Measurements from ENCODE around the gene TCFL5. TPM values are rescaled to one million over a fixed set of nuclear protein-coding genes. Genes with fewer than 3 reads are reported as not detected.

Gene TCFL5
- total RNA-seq, 1 donor from 2014 or later, result 9.1 TPM

DNA sequence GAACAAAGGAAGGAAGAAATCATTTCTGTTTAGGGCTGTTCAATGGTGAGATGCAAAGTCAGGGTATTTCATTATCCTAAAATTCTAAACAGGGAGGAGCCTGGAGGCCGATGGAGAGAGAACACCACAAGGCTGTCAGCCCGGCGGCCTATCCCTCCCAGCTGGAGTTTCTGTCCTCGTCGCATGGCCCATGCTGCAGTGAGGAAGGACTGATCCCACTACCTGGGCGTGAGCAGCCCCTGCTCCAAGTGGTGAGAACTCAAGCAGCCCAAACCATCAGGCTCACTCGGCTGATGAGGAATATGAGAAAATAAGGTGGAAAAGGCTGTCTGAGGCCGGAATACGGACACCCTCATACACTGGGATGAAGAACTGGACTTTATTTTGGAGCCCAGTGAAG lies 33.9 kb upstream of the TCFL5 start:
- DNase-seq, result no peak

DNA sequence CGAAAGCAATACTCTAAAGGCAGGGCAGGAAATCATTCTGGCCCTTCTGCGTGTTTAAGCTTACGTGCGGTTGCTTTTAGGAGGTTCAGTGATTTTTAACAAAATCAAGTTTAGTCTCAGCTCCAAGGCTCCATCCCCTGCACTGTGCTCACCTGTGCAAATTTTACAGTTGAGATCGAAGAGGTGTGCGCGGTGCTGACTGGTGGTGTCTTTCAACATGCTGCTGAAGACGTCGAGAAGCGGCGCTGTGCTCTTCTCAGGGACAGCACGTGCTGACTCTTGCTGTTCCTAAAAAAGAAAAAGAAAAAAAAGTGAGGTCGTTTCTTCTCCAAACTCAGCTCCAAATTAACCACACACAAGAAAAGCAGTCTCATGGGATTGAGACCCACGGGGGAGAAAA lies 32.6 kb upstream of the TCFL5 start:
- DNase-seq, result no peak

DNA sequence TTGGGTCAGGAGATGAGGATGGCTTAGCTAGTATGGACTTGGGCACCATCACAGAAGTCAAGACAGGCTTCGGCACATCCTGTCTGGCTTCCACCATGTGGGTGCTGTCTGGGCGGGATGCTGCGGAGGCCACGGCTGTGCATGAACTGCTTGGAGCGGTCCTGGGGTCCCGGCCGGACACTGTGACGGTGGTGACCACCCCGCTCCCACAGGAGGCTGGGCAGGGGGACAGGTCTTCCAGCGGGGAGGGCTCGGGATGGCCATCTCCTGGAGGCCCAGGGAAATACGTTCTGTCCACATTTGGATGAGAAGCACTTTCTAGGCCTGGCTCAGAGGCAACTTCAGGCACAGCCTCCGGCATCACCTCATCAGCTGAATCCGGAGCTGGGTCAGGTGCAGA lies 32.1 kb upstream of the TCFL5 start:
- no peak for DNase-seq

DNA sequence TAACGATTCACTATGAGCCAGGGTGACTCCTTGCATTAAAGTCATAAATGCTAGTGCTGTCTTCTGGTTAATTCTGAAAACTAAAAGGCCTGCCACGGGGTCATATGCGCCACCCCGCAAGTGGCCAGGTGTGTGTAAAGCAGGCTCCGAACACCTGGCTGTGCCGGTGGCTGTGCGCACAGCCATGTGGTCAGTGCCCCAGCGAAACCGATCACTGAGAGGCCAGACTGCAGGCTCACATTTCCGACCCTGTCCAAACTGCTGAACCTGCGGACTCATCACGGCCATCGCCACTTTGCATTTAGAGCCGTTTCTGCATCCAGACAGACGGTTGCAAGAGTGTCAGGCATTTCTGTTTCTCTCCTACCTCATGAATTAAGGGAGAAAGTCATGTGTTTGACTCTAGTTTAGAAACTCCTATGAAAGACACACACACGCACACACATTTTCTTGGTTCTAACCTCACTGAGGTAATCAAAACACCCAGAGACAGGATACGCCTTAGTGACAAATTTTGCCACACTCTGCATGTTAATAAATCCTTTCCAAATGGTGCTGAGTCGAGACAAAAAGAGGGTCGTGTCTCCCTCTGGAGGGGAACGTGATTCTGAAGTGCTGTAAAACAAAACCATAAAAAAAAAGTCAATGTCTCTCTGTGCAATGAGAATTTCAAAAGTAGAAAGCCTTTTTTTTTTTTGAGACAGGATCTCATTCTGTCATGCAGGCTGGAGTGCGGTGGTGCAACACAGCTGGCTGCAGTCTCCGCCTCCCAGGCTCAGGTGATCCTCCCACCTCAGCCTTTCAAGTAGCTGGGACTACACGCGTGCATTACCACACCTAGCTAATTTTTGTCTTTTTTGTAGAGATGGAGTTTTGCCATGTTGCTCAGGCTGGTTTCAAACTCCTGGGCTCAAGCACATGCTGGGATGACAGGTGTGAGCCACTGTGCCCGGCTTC lies 31.0 kb upstream of the TCFL5 start:
- DNase-seq, result no peak

DNA sequence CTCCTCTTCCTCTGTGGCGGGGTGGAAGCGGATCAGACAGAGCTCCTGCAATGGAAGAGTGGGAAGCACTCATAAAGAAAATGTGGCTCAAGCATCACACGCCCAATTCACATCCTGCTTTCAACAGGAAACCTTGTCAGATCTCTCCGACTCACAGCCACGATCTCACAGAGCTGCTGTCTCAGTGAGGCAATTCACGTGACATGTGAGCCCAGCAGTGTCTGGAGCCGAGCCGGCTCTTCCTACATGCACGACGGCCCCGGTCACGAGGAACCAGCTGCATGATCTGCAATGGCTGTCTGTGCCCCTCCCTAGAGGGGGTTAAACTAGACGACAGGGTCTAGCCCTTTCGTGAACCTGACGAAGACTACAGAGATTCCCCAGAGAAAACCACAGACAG lies 29.5 kb upstream of the TCFL5 start:
- no peak for DNase-seq

DNA sequence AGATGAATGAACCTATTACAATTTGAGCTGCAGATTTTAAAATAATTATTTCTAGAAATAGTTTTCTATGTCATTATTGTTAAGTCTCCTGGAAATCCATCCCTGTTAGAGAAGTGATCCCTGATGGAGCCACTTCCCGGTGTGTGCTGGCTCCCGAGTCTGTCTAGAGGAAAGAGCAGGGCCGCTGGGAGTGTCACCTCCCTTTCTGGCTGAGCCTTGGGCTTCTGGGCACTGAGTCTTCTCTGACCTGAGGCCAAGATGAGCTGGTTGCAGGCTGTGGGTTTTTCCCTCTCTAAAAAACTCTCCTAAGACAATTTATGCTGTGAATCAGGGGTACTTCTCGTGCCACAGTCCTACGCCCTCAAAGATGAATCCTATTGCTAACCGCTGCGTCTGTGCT lies 28.8 kb upstream of the TCFL5 start:
- no peak for DNase-seq

DNA sequence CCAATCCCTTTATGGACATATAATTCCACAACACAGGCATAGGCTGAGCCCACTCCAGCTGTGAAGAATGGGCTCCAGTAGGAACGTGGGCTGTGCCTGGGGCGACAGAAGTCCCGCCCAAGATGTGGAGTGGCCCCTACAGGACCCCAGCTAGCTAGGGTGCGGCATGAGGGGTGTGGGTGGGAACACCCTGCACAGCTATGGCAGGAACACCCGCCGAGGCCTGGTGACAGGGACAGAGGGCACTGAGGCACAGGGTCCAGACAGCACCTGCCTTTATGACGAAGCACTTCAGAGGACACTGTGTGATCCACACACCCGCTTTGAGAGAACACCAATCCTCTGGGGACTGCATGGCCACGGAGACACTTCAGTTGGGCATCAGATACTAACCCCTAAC lies 28.2 kb upstream of the TCFL5 start:
- DNase-seq, result no peak

DNA sequence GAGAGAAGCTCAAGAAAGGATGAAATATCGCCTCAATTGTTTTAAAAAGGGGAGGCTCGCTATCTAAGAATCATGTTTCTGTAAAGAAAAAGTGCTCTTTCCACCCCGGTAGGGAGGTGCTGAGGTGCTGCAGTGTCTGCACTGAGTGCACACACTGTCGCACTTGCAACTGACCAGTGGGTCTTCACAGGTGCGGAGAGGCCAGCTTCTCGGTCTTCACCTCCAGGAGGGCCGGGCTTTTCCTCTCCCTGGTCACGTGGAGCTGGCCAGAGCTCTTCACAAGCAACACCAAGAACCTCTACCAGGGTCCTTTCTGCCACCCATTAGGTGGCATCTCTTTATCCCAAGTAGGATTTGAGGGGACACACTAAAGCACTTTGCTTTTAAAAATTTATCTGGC lies 27.8 kb upstream of the TCFL5 start:
- no peak for DNase-seq

DNA sequence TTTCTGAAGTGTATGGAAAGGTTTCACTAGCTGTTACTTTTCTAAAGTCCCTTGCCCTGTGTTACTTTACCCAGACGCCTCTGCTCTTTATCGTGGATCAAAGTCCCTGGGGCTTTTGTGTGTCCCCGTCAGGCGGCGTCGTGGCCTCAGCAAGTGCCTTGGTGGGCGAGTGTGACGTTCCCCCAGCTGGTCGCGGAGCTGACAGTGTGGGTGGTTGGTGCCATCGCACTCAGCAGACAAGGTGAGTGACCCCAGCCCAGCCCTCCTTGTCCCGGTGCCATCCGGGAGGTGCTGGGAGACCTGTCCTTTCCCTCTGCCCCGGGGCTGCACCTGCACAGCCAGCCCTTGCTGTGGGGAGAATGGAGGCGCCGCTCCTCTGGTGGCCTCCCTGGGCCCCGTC lies 27.3 kb upstream of the TCFL5 start:
- no peak for DNase-seq

DNA sequence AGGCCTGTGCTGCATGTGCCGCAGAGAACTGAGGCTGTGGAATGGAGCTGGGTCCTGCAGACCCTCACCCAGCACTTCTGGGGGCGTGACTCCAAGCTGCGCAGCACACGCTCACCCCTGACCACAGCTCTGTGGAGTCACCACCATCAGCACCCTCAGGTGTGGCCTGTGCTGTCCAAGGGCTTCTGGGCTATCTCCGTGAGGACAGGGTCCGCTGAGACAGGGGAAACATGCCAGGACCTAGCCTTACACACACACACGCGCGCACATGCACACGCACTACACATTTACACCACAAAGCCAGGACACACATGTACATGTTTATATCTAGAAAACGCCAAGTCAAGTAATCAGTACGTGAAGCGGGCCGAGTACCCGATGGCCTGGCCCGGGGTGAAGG lies 26.8 kb upstream of the TCFL5 start:
- DNase-seq, result no peak

DNA sequence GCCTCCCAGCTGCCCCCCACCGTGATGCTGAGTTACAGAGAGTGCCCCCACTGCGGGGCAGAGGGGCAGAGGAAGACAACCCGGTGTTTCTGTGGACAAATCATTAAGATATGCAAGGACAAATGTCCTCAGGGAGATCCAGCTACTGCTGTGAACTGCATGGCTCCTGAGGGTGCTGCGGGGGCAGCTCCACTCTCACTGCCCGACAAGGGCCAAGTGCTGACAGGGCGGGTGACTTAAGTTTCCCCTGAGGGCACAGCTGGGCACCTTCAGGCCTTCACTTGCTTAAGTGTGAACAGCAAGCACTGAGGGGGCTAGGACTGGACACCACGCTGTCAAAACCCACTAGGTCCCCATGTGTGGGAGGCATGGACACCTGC lies 26.2 kb upstream of the TCFL5 start:
- DNase-seq, result no peak

DNA sequence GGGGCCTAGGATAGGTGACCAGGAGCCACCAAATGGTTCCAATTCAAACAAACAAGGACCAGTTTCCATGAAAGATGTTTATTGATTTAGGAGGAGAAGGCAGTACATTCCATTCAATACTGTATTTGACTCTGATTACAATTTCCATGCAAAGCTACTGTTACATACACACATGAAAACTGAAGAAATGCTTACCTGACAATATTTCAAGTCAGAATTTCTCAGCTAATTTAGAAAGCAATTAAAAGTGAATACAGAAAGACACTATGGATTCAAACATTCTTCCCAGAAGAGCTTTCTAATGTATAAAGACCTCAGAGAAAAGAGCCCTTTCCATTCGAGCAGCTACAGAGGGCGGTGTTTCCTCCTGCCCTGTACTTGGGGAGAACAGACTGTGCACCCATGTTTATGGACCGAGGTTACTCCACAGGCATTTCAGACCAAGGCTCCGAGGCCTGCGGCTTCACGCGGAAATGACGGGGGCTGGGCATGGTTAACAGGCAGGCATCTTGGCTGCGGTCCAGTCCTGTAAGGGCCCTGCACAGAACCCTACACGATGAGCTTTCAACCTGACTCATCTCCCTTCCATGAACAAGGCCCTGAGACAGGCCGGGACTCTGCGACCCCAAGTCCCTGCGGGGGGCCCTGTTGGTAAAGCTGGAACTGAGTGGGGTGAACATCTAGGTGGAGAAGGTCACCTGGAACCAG lies 25.7 kb upstream of the TCFL5 start:
- peak; percentile 52 for DNase-seq

DNA sequence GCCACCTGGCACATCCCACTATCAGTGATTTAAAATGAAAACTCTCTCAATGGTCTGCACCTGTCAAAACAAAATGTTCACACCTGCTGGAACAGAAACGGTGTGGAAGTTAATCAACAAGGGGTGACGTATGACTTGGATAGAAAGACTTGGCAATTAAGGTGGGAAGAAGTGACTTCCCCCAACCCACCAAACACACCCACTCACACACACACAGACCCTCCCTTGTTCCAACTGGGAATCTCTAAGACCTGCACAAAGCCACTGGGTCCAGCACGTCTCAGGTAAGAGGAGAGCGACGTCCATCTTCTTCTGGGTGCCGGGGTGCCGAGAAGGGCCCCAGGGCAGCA lies 25.1 kb upstream of the TCFL5 start:
- no peak for DNase-seq

DNA sequence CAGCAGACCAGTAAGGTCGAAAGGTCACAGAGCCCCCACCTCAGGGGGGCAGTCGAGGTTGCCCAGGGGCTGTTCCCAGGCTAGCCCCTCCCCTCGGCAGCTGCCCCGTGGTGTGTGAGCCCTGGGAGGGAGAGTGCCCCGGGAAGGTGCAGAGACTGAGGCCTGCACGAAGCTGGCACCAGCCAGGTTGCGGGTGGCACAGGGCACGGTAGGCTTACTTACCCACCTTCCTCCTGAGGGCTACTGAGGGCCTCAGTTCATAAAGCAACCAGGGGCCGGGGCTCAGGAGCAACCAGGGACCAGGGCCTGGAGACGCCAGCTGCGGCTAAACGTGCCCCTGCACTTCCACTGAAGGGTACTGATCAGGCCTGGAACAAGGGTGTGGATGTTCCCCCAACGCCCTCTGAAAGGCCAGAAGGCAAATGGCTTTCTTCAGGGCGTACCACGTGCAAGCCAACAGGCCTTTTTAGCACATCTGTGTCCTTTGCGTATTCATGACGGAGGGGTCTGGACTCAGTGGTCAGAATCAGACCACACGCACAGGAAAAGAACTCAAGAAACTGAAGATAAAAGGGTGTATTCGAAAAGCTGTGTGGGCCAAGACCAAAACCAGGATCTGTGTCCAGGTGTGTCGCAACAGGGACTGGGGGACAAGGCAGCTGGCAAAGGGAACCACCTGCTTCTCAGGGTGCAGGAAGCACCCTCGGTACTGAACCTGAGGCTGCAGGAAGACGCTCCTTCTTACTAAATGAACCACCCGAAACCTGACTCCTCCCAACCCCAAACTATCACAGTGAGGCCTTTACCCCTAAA lies 24.5 kb upstream of the TCFL5 start:
- DNase-seq, result no peak

DNA sequence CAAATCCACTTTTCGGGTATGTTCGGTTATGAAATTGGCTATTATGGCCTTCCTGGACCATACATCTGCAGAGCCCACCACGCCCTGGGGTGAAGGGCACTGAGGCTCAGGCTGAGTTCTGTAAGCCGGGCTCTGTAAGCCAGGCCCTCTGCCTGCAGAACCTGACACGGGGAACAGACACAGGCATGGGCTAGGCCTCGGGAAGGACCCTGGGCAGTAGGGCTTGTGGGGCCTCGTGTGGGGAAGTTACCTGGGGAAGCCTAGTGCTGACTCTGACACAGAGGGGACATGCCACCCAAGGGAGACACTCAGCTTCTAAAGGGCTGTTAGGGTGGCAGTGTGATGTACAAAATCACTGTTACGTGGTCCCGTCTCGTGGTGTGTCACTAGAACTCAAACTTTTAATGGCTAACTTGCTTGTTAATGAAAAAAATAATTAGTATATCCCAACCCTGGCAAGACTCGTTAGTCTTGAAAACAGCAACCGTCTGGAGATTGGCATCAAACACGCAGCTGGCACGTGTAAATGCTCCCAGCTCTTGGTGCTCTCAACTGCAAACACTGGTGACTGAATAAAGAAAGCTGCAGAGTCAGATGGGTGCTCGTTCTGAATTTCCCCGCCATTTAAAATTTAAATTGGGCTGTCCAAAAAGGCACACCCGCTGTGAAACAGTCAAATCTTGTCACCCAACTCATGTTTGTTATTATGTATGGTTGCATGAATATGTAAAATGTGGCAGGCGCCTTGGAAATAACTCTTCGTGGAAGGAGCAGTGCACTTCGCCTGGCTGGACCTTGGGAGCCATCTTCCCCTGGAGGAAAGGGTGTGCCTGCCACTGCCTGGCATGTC lies 23.6 kb upstream of the TCFL5 start:
- no peak for DNase-seq

DNA sequence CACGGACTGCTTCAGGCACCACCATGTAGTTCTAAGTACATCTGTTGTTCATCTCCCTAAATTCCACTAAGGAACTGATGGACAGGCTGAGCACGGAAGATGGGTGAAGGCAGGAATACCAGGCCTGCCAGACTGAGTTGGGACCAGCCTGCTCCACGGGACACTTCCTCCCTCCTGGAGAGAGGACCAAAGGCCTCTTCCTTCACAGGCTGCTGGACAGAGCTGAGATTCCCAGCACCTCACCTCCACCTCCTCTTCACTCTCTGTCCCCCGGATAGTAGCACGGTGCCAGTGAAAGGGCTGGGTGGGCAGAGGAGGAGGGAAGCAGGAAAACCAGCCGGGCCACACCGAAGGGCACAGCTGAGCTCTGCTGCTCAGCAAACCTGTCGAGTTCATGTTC lies 22.9 kb upstream of the TCFL5 start:
- no peak for DNase-seq

DNA sequence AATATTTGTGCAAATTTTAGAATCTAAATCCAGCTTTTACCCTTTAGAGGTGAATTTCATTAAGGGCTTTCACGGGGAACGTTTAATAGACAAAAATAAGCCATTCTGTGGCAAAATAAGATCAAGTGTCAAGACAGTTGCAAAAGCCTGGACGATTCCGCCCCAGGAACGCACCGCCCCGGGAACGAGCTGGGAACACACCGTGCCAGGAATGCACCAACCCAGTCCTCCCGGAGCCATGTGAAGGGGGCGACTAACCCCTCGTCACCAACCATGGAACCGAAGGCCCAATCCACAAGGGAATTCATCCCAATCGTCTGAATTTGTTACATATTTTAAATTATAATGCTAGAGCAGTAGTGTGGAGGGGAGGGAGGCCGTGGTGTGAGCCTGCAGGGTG lies 20.8 kb upstream of the TCFL5 start:
- DNase-seq, result no peak

DNA sequence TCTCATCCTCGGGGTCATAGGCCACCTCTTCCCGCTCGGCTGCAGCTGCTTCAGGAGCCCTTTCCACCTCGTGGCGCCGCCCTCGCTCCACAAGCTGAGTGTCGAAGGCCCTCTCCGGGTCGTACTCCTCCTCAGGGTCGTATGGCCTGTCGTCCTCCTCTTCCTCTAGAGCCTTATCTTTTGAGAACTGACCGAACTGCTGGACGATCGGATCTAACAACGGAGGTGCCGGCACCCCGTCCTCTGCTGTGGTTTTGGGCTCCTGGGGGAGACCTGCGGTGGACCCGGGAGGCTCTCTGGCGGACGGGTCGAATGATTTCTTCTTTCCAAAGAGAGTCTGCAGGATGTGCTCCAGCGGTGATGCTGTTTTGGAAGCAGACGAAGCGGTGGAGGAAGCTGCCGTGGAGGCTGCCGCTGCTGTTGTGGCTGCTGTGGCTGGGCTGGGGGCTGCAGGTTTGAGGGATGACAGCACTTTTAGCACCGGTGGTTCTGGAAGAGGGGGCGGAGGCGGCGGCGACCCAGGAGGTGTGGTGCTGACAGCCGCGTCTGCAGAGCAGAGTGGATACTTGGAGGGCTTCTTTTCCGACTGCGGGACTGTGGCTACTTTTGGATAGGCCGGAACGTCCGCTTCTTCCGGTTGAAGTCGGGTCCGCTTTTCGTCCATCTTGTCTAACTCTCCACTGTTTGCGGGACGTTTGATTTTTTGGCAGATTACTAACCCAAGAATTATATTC lies 20.2 kb upstream of the TCFL5 start:
- DNase-seq, result no peak

DNA sequence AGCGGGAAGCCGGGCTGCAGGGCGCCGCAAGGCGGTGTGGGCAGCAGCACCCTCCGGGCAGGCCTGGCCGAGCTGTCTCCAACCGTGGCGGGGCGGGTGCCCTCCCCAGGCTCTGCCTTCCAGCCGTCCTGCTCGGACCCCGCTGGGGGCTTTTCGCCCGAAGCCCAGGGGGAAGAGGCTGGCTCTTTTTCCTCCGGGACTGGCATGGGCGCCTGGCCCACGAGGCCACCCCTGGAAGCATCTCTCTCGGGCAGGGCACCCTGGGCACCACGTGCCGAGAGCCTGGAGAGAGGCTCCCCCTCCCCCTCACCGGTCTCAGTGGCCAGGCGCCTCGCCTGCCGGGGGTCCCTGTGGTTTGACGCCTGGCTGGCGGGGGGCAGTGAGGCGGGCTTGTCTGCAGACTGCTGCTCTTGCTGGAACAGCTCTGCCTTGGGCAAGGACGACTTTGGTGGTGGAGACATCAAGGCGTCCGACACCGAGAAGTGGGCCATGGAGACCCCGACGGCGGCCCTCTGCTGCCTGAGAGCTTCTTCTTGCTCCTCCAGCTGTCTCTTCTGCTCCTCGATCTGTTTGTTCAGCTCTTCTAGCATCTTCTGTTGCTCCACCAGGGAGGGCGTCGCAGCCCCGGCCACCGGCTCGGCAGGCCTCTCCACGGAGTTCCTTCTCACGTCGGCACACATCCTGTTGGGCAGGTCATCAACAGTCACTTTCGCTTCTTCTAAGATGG lies 19.5 kb upstream of the TCFL5 start:
- no peak for DNase-seq

DNA sequence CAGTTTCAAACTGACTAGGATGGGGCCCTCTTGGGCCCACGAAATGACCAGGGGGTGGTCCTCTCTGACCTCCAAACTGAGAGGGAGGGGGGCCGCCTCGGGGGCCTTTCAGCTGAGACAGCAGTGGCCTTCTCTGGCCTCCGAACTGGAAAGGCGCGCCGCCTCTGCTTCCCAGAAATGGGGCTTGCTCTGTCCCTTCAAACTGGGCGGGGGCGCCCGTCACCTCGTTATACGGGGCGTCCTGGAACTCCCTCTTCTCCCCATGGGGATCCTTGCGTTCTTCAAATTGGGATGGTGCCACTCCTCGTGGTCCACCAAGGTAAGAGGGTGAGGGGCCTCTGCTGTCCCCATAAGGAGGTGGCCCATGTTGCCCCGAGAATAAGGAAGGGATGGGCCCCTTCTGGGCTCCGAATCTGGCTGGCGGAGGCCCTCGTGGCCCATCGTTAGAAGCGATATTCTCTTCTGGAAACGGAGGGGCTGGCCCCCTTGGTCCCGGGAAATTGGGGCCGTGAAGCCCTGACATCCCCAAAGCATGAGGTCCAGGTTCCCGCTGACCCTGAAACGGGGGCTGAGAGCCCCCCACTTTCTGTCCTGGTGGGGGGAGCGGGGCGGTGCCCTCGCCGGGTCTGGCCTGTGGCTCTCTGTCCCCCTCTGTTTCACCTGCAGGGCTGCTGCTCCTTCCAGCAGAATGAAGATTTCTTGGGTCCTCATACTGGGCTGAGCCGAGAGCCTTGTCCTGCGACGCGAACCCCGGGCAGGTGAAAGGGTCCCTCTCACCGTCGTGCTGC lies 18.7 kb upstream of the TCFL5 start:
- DNase-seq, result no peak

All from tongue (tissue), 2 donors.